ENCODE results near the gene FAM240A.

Gene FAM240A

GRCh38 chr3:46651084-46651483 is 38.8 kb downstream of the FAM240A start:
- no peak for TF ChIP-seq CTCF (IDR thresholded peaks at IDR 0.05; ENCODE audit: low read depth, low read length)
- no peak overlapping the region for H3K4me3 ChIP-seq (replicated peaks in 1 of 2; ENCODE audit: low read depth in 2 of 2, low read length in 2 of 2)
- DNase-seq (ENCODE audit: low read depth in 2 of 2), result no peak

- no peak for TF ChIP-seq CTCF (IDR thresholded peaks at IDR 0.05; ENCODE audit: low read depth, low read length)
- H3K4me3 ChIP-seq (replicated peaks in 1 of 2; ENCODE audit: low read depth in 2 of 2, low read length in 2 of 2), result no peak overlapping the region
- DNase-seq (ENCODE audit: low read depth in 2 of 2), result peak in 1 of 2 donors; percentile 25
Observed at GRCh38 chr3:46655271-46655670, 42.9 kb downstream of the FAM240A start.

GRCh38 chr3:46656778-46657556 is 44.6 kb downstream of the FAM240A start:
- no peak overlapping the region for H3K4me3 ChIP-seq (replicated peaks in 1 of 2; ENCODE audit: low read depth in 2 of 2, low read length in 2 of 2)
- DNase-seq (ENCODE audit: low read depth in 2 of 2), result no peak
- TF ChIP-seq CTCF (IDR thresholded peaks at IDR 0.05; ENCODE audit: low read depth, low read length), result no peak

GRCh38 chr3:46659285-46659684 is 47.0 kb downstream of the FAM240A start:
- no peak for DNase-seq (ENCODE audit: low read depth in 2 of 2)

GRCh38 chr3:46660003-46660402 is 47.7 kb downstream of the FAM240A start:
- H3K4me3 ChIP-seq (replicated peaks in 1 of 2; ENCODE audit: low read depth in 2 of 2, low read length in 2 of 2), result no peak overlapping the region
- no peak for DNase-seq (ENCODE audit: low read depth in 2 of 2)
- no peak for TF ChIP-seq CTCF (IDR thresholded peaks at IDR 0.05; ENCODE audit: low read depth, low read length)

More at GRCh38 chr3:46659285-46659684, 47.0 kb downstream of the FAM240A start:
- TF ChIP-seq CTCF (IDR thresholded peaks at IDR 0.05; ENCODE audit: low read depth, low read length), result no peak
- no peak overlapping the region for H3K4me3 ChIP-seq (replicated peaks in 1 of 2; ENCODE audit: low read depth in 2 of 2, low read length in 2 of 2)

- TF ChIP-seq CTCF (IDR thresholded peaks at IDR 0.05; ENCODE audit: low read depth, low read length), result no peak
- no peak for DNase-seq (ENCODE audit: low read depth in 2 of 2)
- no peak overlapping the region for H3K4me3 ChIP-seq (replicated peaks in 1 of 2; ENCODE audit: low read depth in 2 of 2, low read length in 2 of 2)
Observed at GRCh38 chr3:46660543-46661523, 48.5 kb downstream of the FAM240A start.

Data from cardiac fibroblast (primary cell).